ENCODE data around the gene MAMDC4. TPM values are rescaled to one million over a fixed set of nuclear protein-coding genes. Genes with fewer than 3 reads are reported as not detected.

Gene MAMDC4
- total RNA-seq, 1 donor = 0.81 TPM

DNA sequence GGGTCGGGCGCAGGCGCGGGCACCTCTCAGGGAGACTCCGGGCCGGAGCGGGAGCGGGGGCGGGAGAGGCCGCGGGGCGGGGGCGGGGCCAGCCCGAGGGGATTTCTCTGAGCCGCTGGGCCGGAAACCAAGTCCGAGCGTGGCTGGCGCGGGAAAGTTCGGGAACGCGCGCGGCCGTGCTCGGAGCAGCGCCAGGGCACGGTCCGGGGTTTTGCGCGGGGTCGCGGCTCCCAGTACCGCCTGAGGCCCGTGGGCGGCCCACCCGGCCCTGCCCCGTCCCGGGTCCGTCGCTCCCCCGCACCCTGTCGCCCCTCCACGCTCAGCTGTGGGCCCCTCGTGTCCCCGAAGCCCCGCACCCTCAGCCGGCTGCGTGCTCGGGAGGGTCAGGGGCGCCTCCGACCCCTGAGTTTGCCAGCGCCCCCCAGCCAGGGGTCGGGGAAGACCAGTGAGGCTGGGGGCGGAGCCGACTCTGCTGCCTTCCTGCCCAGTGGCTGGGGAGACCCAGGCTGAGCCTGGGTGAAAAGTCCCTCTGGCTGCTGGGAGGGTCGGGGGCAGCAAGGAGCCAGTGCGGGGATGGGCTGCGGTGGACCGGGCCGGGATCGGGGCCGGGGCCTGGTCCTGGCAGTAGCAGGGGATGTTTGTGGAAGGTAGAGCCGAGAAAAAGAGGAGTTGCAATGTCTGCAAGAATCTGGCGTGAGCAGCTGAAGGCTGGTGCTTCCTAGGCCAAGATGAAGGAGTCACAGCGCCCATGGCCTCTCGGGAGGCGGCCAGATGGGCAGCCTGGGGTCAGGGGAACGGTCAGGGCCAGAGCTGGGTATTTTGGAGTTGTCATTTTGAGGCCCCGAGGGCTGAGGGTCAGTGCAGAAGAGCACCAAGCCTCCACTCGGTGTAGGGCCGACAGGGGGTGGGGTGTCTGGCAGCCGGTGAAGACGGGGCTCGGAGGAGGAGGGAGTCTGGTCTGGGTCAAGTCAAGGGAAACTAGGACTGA is 34.8 kb downstream of the MAMDC4 start:
- peak overlapping the region; percentile 77 for H3K4me3 ChIP-seq (ENCODE audit: low read depth, low read length)
- DNase-seq (ENCODE audit: low read depth) = peak; percentile 20
- TF ChIP-seq, protein P1, sequence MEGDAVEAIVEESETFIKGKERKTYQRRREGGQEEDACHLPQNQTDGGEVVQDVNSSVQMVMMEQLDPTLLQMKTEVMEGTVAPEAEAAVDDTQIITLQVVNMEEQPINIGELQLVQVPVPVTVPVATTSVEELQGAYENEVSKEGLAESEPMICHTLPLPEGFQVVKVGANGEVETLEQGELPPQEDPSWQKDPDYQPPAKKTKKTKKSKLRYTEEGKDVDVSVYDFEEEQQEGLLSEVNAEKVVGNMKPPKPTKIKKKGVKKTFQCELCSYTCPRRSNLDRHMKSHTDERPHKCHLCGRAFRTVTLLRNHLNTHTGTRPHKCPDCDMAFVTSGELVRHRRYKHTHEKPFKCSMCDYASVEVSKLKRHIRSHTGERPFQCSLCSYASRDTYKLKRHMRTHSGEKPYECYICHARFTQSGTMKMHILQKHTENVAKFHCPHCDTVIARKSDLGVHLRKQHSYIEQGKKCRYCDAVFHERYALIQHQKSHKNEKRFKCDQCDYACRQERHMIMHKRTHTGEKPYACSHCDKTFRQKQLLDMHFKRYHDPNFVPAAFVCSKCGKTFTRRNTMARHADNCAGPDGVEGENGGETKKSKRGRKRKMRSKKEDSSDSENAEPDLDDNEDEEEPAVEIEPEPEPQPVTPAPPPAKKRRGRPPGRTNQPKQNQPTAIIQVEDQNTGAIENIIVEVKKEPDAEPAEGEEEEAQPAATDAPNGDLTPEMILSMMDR (IDR thresholded peaks at IDR 0.05; ENCODE audit: insufficient read depth, low read length) = no peak

DNA sequence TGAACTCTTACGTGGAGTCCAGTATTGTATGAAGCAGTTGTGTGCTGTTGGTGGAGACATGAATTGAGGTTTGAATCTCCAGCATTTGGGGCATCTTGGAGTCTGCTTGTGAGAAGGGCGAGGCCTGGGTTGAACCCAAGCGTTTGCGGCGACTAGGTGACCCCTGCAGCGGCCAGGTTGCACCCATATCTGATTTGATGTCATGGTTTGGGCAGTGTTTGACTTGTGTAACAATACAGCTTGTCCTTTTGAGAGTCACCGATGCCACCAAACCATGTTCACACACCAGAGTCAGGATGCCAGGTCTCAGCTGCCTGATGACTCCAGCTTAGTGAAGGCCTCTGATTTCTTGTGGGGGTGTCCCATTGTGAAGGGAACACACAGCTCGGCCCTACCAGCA is 36.3 kb downstream of the MAMDC4 start:
- no peak overlapping the region for H3K4me3 ChIP-seq (ENCODE audit: low read depth, low read length)
- no peak for DNase-seq (ENCODE audit: low read depth)
- TF ChIP-seq, protein P1 (IDR thresholded peaks at IDR 0.05; ENCODE audit: insufficient read depth, low read length) = no peak

DNA sequence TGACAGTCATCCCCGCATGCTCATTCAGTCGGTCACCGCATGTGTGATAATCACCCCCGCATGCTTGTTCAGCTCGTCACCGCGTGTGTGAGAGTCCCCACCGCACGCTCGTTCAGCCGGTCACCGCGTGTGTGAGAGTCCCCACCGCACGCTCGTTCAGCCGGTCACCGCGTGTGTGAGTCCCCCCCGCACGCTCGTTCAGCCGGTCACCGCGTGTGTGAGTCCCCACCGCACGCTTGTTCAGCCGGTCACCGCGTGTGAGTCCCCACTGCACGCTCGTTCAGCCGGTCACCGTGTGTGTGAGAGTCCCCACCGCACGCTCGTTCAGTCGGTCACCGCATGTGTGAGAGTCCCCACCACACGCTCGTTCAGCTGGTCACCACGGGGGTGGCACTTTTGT is 37.7 kb downstream of the MAMDC4 start:
- TF ChIP-seq, protein P1 (IDR thresholded peaks at IDR 0.05; ENCODE audit: insufficient read depth, low read length) = no peak
- no peak for DNase-seq (ENCODE audit: low read depth)

DNA sequence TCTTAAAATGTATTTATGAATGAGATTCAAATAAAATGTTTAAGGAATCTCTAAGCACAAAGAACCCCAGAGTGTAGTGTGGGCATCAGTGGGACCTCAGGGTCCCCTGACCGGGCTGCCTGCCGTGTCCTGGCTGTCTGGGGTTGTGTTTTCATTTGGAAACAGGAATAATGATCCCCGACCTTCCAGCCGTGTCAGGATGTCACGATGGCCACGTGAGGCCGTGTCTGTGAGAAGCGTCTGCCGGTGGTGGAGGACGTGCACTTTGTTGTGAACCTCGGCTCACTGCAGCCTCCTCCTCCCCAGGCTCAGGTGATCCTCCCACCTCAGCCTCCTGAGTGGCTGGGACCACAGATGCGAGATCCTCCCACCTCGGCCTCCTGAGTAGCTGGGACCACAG is 38.5 kb downstream of the MAMDC4 start:
- TF ChIP-seq, protein P1 (IDR thresholded peaks at IDR 0.05; ENCODE audit: insufficient read depth, low read length) = no peak
- no peak overlapping the region for H3K4me3 ChIP-seq (ENCODE audit: low read depth, low read length)
- DNase-seq (ENCODE audit: low read depth) = no peak

More for the DNA sequence above, 37.7 kb downstream of the MAMDC4 start:
- H3K4me3 ChIP-seq (ENCODE audit: low read depth, low read length) = no peak overlapping the region

DNA sequence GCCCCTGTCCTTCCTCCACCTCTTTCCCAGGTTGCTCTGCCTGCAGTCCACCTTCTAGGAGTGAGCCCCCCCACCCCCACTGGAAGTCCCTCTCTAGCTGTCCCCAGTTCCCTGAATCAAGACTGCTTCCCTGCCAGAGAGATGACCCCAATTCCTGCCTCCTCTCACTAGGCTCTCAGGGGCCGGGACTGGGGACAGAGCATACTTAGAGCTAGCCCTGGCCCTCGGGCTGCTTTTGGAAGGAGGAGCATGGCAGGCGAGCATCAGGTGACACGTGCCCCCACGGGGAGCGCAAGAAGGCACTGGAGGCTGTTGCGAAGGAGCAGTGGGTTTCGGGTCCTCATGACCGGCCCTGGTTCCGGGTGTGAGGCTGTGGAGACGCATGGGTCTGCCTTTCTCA is 43.9 kb downstream of the MAMDC4 start:
- TF ChIP-seq, protein P1 (IDR thresholded peaks at IDR 0.05; ENCODE audit: insufficient read depth, low read length) = no peak
- DNase-seq (ENCODE audit: low read depth) = no peak
- H3K4me3 ChIP-seq (ENCODE audit: low read depth, low read length) = no peak overlapping the region

DNA sequence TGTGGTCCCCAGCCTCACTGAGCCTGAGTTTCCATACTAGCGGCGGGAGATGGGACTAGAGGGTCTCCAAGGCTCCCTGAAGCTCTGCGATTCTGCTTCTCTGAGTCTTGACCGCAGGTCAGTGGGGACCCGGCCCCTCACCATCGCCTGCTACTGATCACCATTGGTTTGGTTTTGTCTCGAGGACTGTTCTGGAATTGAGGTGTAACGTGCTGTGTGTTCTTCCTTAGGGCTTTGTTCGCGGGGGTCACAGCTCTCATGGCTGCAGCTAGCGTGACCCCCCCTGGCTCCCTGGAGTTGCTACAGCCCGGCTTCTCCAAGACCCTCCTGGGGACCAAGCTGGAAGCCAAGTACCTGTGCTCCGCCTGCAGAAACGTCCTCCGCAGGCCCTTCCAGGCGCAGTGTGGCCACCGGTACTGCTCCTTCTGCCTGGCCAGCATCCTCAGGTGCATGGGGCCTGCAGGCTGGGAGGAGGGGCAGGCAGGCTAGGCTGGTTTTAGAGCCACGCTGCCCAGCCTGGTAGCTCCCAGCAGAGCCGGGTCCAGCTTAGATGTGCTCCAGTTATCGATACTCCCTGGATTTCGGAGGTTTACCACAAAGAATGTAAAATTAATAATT is 46.4 kb downstream of the MAMDC4 start:
- H3K4me3 ChIP-seq (ENCODE audit: low read depth, low read length) = no peak overlapping the region
- TF ChIP-seq, protein P1 (IDR thresholded peaks at IDR 0.05; ENCODE audit: insufficient read depth, low read length) = no peak
- DNase-seq (ENCODE audit: low read depth) = no peak
